Epithelial cell of umbilical artery (primary cell): ENCODE data around the gene APLNR. TPM values are rescaled to one million over a fixed set of nuclear protein-coding genes. Genes with fewer than 3 reads are reported as not detected.

Experiments
- total RNA-seq: library from RNA; depleted of rRNA; stranded (reverse); fragments of >200 nt; gene quantifications from 2 replicates; pipeline ENCODE4 v1.2.3, GENCODE V29; 2014

APLNR gene
- total RNA-seq = not detected in 2 replicates

DNA sequence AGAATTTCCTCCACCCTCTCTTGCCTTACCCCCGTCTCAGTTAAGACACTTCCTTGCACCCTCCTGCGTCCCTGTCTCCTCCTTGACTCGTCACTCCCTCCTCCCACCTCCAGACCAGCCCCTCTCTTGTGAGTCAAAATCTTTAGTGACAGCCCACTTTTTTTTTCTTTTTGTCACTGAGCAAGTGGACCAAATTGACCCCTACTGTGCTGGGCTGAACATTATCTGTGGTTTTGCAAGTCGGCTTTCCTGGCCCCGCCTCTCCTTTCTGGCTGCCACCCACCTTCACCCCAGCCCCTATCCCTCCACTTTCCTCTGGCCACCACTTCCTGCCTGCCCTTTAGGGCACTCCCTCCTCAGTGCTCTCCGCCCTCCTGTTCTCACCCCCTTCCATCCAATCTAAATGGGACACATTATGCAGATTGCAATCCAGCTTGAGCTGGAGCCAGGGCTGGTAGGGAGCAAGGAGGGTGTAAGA, at the start of gene APLNR:
Gene APLNR, minus strand, starts transcription at position 47 of the 478 bp plus-strand sequence. CDS start 246 bp downstream, outside the sequence.

Other genes starting within 250 kb of the APLNR start
- not detected in 2 replicates for gene OR5AK2, start 248.3 kb downstream of the APLNR start, total RNA-seq
- not detected in 2 replicates for gene LRRC55, start 55.3 kb downstream of the APLNR start, total RNA-seq
- 60.0 and 84.8 TPM in 2 replicates for gene TNKS1BP1, start 87.7 kb upstream of the APLNR start, total RNA-seq
- gene SSRP1, start 98.6 kb upstream of the APLNR start, total RNA-seq = 83.5 and 83.6 TPM in 2 replicates
- gene P2RX3, start 101.1 kb upstream of the APLNR start, total RNA-seq = not detected in 2 replicates
- not detected in 2 replicates for gene PRG3, start 143.9 kb upstream of the APLNR start, total RNA-seq
- gene PRG2, start 153.4 kb upstream of the APLNR start, total RNA-seq = 0.30 TPM in 1 of 2 replicates, not detected in the other
- gene SLC43A3, start 189.9 kb upstream of the APLNR start, total RNA-seq = 75.7 and 82.2 TPM in 2 replicates
- under 0.01 and 0.15 TPM in 2 replicates for gene RTN4RL2, start 223.3 kb upstream of the APLNR start, total RNA-seq